ENCODE results near the gene GRIK4. TPM values are rescaled to one million over a fixed set of nuclear protein-coding genes. Genes with fewer than 3 reads are reported as not detected.

GRIK4 gene
- total RNA-seq, 1 experiment from 2014 or later: not detected

DNA sequence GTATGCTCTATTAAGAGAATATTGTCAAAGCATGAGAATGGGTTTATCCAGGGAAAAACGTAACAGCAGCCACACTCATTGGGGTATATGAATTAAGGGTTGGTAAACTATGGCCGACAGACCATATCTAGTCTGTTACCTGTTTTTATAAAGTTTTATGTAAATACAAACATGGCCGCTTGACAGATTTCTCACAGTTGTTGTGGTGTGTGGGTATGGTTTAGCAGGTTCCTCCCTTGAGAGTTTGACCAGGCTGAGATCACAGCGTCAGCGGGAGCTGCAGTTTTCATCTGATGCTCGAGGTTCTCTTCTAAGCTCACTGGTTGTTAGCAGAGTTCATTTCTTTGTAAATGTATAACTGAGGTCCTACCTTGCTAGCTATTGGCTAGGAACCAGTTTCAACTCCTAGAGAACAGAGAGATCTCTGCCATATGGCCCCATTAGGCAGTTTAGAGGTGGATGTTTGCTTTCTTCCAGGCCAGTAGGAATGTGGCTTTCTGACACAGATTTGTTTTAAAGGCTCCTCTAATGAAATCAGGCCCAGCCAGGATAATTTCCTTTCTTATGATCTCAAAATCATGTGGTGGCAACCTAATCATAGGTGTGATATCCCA is 45.5 kb upstream of the GRIK4 start:
- Histone ChIP-seq H3K9ac (ENCODE audit: low read length) (no peak overlapping the region), H3K27me3 (ENCODE audit: low read length) (no peaks in the 10 kb centered on the region), H3K9me3 (ENCODE audit: low read length) (no peaks in the 10 kb centered on the region), H3K27ac (ENCODE audit: low read length) (no peak overlapping the region), H3K9me2 (replicated peaks; ENCODE audit: low read length) (no peaks in the 10 kb centered on the region), H4K20me1 (ENCODE audit: low read length) (no peaks in the 10 kb centered on the region), H2AFZ (ENCODE audit: low read length) (no peak overlapping the region), H3K4me1 (ENCODE audit: insufficient read depth, low read length) (peaks cover 5% of the 10 kb centered on the region), H3K79me2 (ENCODE audit: low read length) (no peaks in the 10 kb centered on the region), H3F3A (ENCODE audit: low read length, unreplicated experiment) (peaks cover 2% of the 10 kb centered on the region), H3K36me3 (ENCODE audit: low read depth, low read length) (peaks cover 50% of the 10 kb centered on the region; the same call in 1 of the 2 replicates), H3K4me3 (ENCODE audit: low read length) (no peak overlapping the region), H3K4me2 (ENCODE audit: low read length) (no peak overlapping the region)
- TF ChIP-seq, protein P1, sequence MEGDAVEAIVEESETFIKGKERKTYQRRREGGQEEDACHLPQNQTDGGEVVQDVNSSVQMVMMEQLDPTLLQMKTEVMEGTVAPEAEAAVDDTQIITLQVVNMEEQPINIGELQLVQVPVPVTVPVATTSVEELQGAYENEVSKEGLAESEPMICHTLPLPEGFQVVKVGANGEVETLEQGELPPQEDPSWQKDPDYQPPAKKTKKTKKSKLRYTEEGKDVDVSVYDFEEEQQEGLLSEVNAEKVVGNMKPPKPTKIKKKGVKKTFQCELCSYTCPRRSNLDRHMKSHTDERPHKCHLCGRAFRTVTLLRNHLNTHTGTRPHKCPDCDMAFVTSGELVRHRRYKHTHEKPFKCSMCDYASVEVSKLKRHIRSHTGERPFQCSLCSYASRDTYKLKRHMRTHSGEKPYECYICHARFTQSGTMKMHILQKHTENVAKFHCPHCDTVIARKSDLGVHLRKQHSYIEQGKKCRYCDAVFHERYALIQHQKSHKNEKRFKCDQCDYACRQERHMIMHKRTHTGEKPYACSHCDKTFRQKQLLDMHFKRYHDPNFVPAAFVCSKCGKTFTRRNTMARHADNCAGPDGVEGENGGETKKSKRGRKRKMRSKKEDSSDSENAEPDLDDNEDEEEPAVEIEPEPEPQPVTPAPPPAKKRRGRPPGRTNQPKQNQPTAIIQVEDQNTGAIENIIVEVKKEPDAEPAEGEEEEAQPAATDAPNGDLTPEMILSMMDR (conservative IDR thresholded peaks at IDR 0.05; ENCODE audit: low read depth, low read length): no peak
- no peak for TF ChIP-seq EZH2phosphoT487 (IDR thresholded peaks at IDR 0.05; ENCODE audit: borderline replicate concordance, low read length)
- TF ChIP-seq EZH2 (IDR thresholded peaks at IDR 0.05; ENCODE audit: low read length, unreplicated experiment): no peak
- DNase-seq (no peak), ATAC-seq (no peak)
- intact Hi-C loops (cut with micrococcal nuclease): no loop called here
- no TSS peak for BruUV-seq (replicated peaks)
- ChIA-PET POLR2A (ENCODE audit: unreplicated experiment) (no interaction called here), CTCF (no interaction called here)

DNA sequence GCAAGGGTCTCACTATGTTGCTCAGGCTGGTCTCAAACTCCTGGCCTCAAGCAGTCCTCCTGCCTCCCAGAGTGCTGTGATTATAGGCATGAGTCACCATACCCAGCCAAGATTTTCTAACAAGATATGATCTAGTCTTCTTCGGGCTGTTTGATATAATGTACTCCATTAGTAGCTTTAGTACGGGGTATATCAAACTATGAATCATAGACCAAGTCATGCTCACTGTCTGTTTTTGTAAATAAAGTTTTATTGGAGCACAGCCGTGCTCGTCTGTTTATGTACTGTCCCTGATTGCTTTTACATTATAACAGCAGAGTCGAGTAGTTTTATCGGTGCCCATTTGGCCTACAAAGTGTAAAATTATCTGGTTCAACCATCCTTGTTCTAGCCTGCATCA is 43.9 kb upstream of the GRIK4 start:
- Histone ChIP-seq H3K9ac (ENCODE audit: low read length) (no peak overlapping the region), H4K20me1 (ENCODE audit: low read length) (no peaks in the 10 kb centered on the region), H3K79me2 (ENCODE audit: low read length) (no peaks in the 10 kb centered on the region), H3K9me3 (ENCODE audit: low read length) (no peaks in the 10 kb centered on the region), H3F3A (ENCODE audit: low read length, unreplicated experiment) (peaks cover 2% of the 10 kb centered on the region), H3K36me3 (ENCODE audit: low read depth, low read length) (peaks cover 38% of the 10 kb centered on the region; the same call in 1 of the 2 replicates), H3K9me2 (replicated peaks; ENCODE audit: low read length) (no peaks in the 10 kb centered on the region), H3K4me3 (ENCODE audit: low read length) (no peak overlapping the region), H3K4me2 (ENCODE audit: low read length) (no peak overlapping the region), H3K4me1 (ENCODE audit: insufficient read depth, low read length) (peaks cover 5% of the 10 kb centered on the region), H2AFZ (ENCODE audit: low read length) (no peak overlapping the region), H3K27me3 (ENCODE audit: low read length) (no peaks in the 10 kb centered on the region), H3K27ac (ENCODE audit: low read length) (no peak overlapping the region)
- DNase-seq: peak; percentile 85
- intact Hi-C loops (cut with micrococcal nuclease): no loop called here
- TF ChIP-seq EZH2phosphoT487 (IDR thresholded peaks at IDR 0.05; ENCODE audit: borderline replicate concordance, low read length) (no peak), EZH2 (IDR thresholded peaks at IDR 0.05; ENCODE audit: low read length, unreplicated experiment) (no peak)
- TF ChIP-seq, protein P1 (conservative IDR thresholded peaks at IDR 0.05; ENCODE audit: low read depth, low read length): no peak
- ChIA-PET POLR2A (ENCODE audit: unreplicated experiment) (no interaction called here), CTCF (no interaction called here)
- peak; percentile 74 for ATAC-seq
- BruUV-seq (replicated peaks): no TSS peak

DNA sequence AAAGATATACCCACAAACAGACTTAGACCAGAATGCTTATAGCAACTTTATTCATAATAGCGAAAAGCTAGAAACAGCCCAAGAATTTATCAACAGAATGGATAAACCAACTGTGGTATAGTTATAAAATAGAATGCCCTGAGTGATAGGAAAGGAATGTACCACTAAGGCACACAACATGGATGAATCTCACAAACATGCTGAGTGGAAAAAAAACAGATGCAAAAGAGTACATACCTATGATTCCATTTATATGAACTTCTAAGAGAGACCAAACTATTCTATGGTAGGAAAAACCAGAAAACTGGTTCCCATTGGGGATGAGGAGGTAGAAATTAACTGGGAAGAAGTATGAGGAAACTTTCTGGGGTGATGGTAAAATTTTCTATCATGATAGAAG is 40.4 kb upstream of the GRIK4 start:
- ATAC-seq: no peak
- CTCF ChIA-PET: no interaction called here

More for the DNA sequence above, 40.4 kb upstream of the GRIK4 start:
- Histone ChIP-seq H3K79me2 (ENCODE audit: low read length) (no peaks in the 10 kb centered on the region), H3K9me2 (replicated peaks; ENCODE audit: low read length) (no peaks in the 10 kb centered on the region), H4K20me1 (ENCODE audit: low read length) (no peaks in the 10 kb centered on the region), H3K27ac (ENCODE audit: low read length) (no peak overlapping the region), H3K4me1 (ENCODE audit: insufficient read depth, low read length) (peaks cover 5% of the 10 kb centered on the region), H3K4me2 (ENCODE audit: low read length) (no peak overlapping the region), H3K9me3 (ENCODE audit: low read length) (no peaks in the 10 kb centered on the region), H3K9ac (ENCODE audit: low read length) (no peak overlapping the region), H3K36me3 (ENCODE audit: low read depth, low read length) (peaks cover 30% of the 10 kb centered on the region), H3K27me3 (ENCODE audit: low read length) (no peaks in the 10 kb centered on the region), H2AFZ (ENCODE audit: low read length) (no peak overlapping the region), H3K4me3 (ENCODE audit: low read length) (no peak overlapping the region), H3F3A (ENCODE audit: low read length, unreplicated experiment) (peaks cover 2% of the 10 kb centered on the region)
- DNase-seq: peak; percentile 13
- intact Hi-C loops (cut with micrococcal nuclease): no loop called here
- BruUV-seq (replicated peaks): no TSS peak
- POLR2A ChIA-PET (ENCODE audit: unreplicated experiment): no interaction called here
- TF ChIP-seq EZH2phosphoT487 (IDR thresholded peaks at IDR 0.05; ENCODE audit: borderline replicate concordance, low read length): no peak
- no peak for TF ChIP-seq EZH2 (IDR thresholded peaks at IDR 0.05; ENCODE audit: low read length, unreplicated experiment)
- TF ChIP-seq, protein P1 (conservative IDR thresholded peaks at IDR 0.05; ENCODE audit: low read depth, low read length): no peak

Data from PC-3 (cell line).